Measurements from ENCODE around the gene CCDC85A. TPM values are rescaled to one million over a fixed set of nuclear protein-coding genes. Genes with fewer than 3 reads are reported as not detected.

CCDC85A gene
- total and polyA plus RNA-seq, 2 of the 4 experiments (the other 2 are of a cell fraction), result 1.1 to 2.2 TPM

- 60% methylated on average over 1 of the region's 3 CpGs; no CpG with 5 or more reads in 1 of the 2 experiments for WGBS, 2 experiments (ENCODE audit: extremely low coverage in 2 of 2, insufficient read length in 1 of 2)
- Histone ChIP-seq H3K9ac (ENCODE audit: low read depth, low read length) (no peak overlapping the region), H3K4me1 (ENCODE audit: control insufficient read depth, insufficient read depth, low read length) (no peaks in the 10 kb centered on the region), H3K4ac (ENCODE audit: low read depth, low read length) (no peak overlapping the region), H3K79me1 (ENCODE audit: low read depth in 1 of 2, low read length in 2 of 2) (no peaks in the 10 kb centered on the region), H2BK120ac (ENCODE audit: low read depth, low read length) (no peak overlapping the region), H3K4me3 (ENCODE audit: insufficient read depth, low read depth, low read length) (no peak overlapping the region), H4K91ac (ENCODE audit: insufficient read depth, low read depth, low read length) (no peak overlapping the region), H3K4me2 (ENCODE audit: low read depth, low read length) (no peak overlapping the region), H3K27ac (ENCODE audit: insufficient read depth, low read length) (no peak overlapping the region), H4K8ac (ENCODE audit: low read depth in 2 of 2, low read length in 2 of 2) (no peak overlapping the region), H2AK9ac (replicated peaks; ENCODE audit: low read depth, low read length, poor library complexity) (no peak overlapping the region), H3K23ac (ENCODE audit: low read depth, low read length) (no peak overlapping the region), H3K9me1 (ENCODE audit: insufficient read depth, low read length) (no peaks in the 10 kb centered on the region), H3K36me3 (ENCODE audit: control insufficient read depth, insufficient read depth, low read length) (no peaks in the 10 kb centered on the region), H2BK5ac (ENCODE audit: low read depth, low read length, poor library complexity, severe bottlenecking) (no peak overlapping the region), H3K27me3 (ENCODE audit: control insufficient read depth, insufficient read depth, low read length) (no peaks in the 10 kb centered on the region), H2BK15ac (ENCODE audit: low read depth, low read length) (no peak overlapping the region), H4K5ac (ENCODE audit: low read depth, low read length) (no peak overlapping the region), H2AFZ (replicated peaks; ENCODE audit: low read length, poor library complexity) (no peak overlapping the region), H2BK20ac (ENCODE audit: low read depth, low read length) (no peak overlapping the region), H3K9me3 (ENCODE audit: control insufficient read depth, insufficient read depth, low read length) (peaks cover 6% of the 10 kb centered on the region; the same call in 1 of the 2 replicates), H4K20me1 (ENCODE audit: insufficient read depth, low read length) (no peaks in the 10 kb centered on the region), H3K56ac (ENCODE audit: extremely low read depth, insufficient read depth, low read length) (no peak overlapping the region), H3K18ac (ENCODE audit: low read depth, low read length) (no peak overlapping the region), H3K14ac (replicated peaks; ENCODE audit: low read depth, low read length) (no peak overlapping the region), H2AK5ac (ENCODE audit: low read depth, low read length) (no peak overlapping the region)
- no TSS peak for BruUV-seq (replicated peaks)
- ChIA-PET POLR2A (ENCODE audit: unreplicated experiment) (no interaction called here), CTCF (no interaction called here)
- dilution Hi-C loops (cut with HindIII; ENCODE audit: low sequenced_read_pairs, unreplicated experiment) (no loop called here), intact Hi-C loops (cut with micrococcal nuclease) (no loop called here), in situ Hi-C loops (cut with MboI; ENCODE audit: low sequenced_read_pairs) (no loop called here)
- ATAC-seq (ENCODE audit: low read depth) (no peak), DNase-seq (no peak)
- TF ChIP-seq BHLHE40 (IDR thresholded peaks at IDR 0.05; ENCODE audit: low read depth, low read length), result no peak
- TF ChIP-seq, protein P1, sequence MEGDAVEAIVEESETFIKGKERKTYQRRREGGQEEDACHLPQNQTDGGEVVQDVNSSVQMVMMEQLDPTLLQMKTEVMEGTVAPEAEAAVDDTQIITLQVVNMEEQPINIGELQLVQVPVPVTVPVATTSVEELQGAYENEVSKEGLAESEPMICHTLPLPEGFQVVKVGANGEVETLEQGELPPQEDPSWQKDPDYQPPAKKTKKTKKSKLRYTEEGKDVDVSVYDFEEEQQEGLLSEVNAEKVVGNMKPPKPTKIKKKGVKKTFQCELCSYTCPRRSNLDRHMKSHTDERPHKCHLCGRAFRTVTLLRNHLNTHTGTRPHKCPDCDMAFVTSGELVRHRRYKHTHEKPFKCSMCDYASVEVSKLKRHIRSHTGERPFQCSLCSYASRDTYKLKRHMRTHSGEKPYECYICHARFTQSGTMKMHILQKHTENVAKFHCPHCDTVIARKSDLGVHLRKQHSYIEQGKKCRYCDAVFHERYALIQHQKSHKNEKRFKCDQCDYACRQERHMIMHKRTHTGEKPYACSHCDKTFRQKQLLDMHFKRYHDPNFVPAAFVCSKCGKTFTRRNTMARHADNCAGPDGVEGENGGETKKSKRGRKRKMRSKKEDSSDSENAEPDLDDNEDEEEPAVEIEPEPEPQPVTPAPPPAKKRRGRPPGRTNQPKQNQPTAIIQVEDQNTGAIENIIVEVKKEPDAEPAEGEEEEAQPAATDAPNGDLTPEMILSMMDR (conservative IDR thresholded peaks at IDR 0.05; ENCODE audit: low read depth, low read length), result no peak
- TF ChIP-seq MAFK (IDR thresholded peaks at IDR 0.05; ENCODE audit: low read depth, low read length), result no peak
- TF ChIP-seq, protein P2, sequence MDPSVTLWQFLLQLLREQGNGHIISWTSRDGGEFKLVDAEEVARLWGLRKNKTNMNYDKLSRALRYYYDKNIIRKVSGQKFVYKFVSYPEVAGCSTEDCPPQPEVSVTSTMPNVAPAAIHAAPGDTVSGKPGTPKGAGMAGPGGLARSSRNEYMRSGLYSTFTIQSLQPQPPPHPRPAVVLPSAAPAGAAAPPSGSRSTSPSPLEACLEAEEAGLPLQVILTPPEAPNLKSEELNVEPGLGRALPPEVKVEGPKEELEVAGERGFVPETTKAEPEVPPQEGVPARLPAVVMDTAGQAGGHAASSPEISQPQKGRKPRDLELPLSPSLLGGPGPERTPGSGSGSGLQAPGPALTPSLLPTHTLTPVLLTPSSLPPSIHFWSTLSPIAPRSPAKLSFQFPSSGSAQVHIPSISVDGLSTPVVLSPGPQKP (IDR thresholded peaks at IDR 0.05; ENCODE audit: borderline replicate concordance, low read depth, low read length), result no peak
- TF ChIP-seq RAD21 (IDR thresholded peaks at IDR 0.05; ENCODE audit: low read length), result no peak
- no peak for TF ChIP-seq SMC3 (IDR thresholded peaks at IDR 0.05; ENCODE audit: low read depth, low read length)
- TF ChIP-seq FOS (IDR thresholded peaks at IDR 0.05; ENCODE audit: low read depth, low read length), result no peak
- no peak for TF ChIP-seq CHD1 (IDR thresholded peaks at IDR 0.05; ENCODE audit: low read depth, low read length)
- no peak for TF ChIP-seq RCOR1 (IDR thresholded peaks at IDR 0.05; ENCODE audit: insufficient replicate concordance, low read length)
- TF ChIP-seq POLR2A (IDR thresholded peaks at IDR 0.05; ENCODE audit: low read depth, low read length), result no peak
Measured at GRCh38 chr2:56337342-56337741, 153.6 kb downstream of the CCDC85A start.

Data from IMR-90 (cell line).